Right lobe of liver (tissue), 4 donors: ENCODE results near the gene HACD1.

Experiments used
- CTCF ChIP-seq, 4 donors: fragments of 200-600 bp in 3 of 4; fragments of 450-650 bp in 1 of 4; IDR thresholded peaks; one replicate each; pipeline versions ENCODE4 v1.5.1 to v1.8.0; 2016 to 2022; ENCODE audit warnings: antibody characterized with exemption in 4 of 4, mild to moderate bottlenecking in 2 of 4
- POLR2A ChIP-seq: fragments of 450-650 bp; IDR thresholded peaks from one replicate; pipeline ENCODE4 v1.6.1; 2017; ENCODE audit warnings: antibody characterized with exemption, mild to moderate bottlenecking
- donor health status: DM: no; HTN: no; CAD: no.
- donor health status: DM: no; HTN: no; CAD: no.
- donor health status: DM: no; HTN: yes; CAD: no.

GRCh38 chr10:17548162-17548561 lies 69.0 kb downstream of the HACD1 start:
- no peak for TF ChIP-seq CTCF (IDR thresholded peaks at IDR 0.05)
- no peak for TF ChIP-seq POLR2A
